Smooth muscle cell (in vitro differentiated cells): ENCODE measurements around the gene PRKCQ. TPM values are rescaled to one million over a fixed set of nuclear protein-coding genes. Genes with fewer than 3 reads are reported as not detected.

Experiments
- DNase-seq: peaks from one replicate; lab custom pipeline; 2025; ENCODE audit not compliant: unreplicated experiment; lab: John Stamatoyannopoulos, UW
- H2AFZ ChIP-seq: fragments of 200-600 bp; sonication (generic); 2 replicates; pipeline ENCODE4 v1.6.0; 2016; ENCODE audit warnings: antibody characterized with exemption, low read depth, mild to moderate bottlenecking
- H3F3A ChIP-seq: fragments of 200-600 bp; sonication (generic); 2 replicates; pipeline ENCODE4 v1.6.0; 2017; ENCODE audit warnings: antibody characterized with exemption, low read depth
- H3K27ac ChIP-seq: fragments of 200-600 bp; sonication (generic); 2 replicates; pipeline ENCODE4 v1.5.1; 2016; ENCODE audit warnings: low read depth, mild to moderate bottlenecking
- H3K27me3 ChIP-seq: fragments of 200-600 bp; sonication (generic); 2 replicates; pipeline ENCODE4 v1.6.1; 2016; ENCODE audit warnings: low read depth, mild to moderate bottlenecking
- H3K36me3 ChIP-seq: fragments of 200-600 bp; sonication (generic); 2 replicates; pipeline ENCODE4 v1.5.1; 2016; ENCODE audit warnings: low read depth
- H3K4me1 ChIP-seq: fragments of 200-600 bp; sonication (generic); 2 replicates; pipeline ENCODE4 v1.5.1; 2016; ENCODE audit warnings: low read depth
- H3K4me2 ChIP-seq: fragments of 200-600 bp; sonication (generic); 2 replicates; pipeline ENCODE4 v1.6.0; 2016; ENCODE audit warnings: mild to moderate bottlenecking
- H3K4me3 ChIP-seq: fragments of 200-600 bp; sonication (generic); 2 replicates; pipeline ENCODE4 v1.5.1; 2016; ENCODE audit warnings: mild to moderate bottlenecking
- H3K79me2 ChIP-seq: fragments of 200-600 bp; sonication (generic); 2 replicates; pipeline ENCODE4 v1.6.0; 2016; ENCODE audit warnings: low read depth, mild to moderate bottlenecking
- H3K9ac ChIP-seq: fragments of 200-600 bp; sonication (generic); 2 replicates; pipeline ENCODE4 v1.6.0; 2016; ENCODE audit warnings: low read depth
- H3K9me3 ChIP-seq: fragments of 200-600 bp; sonication (generic); replicated peaks from 2 replicates; pipeline ENCODE4 v1.5.1; 2016; ENCODE audit warnings: low read depth
- H4K20me1 ChIP-seq: fragments of 200-600 bp; sonication (generic); 2 replicates; pipeline ENCODE4 v1.6.0; 2016; ENCODE audit warnings: low read depth
- CTCF ChIP-seq: fragments of 200-600 bp; sonication (generic); IDR thresholded peaks from 2 replicates; pipeline ENCODE4 v1.5.1; 2017; ENCODE audit warnings: borderline replicate concordance, mild to moderate bottlenecking, antibody characterized with exemption; ENCODE audit not compliant: insufficient read depth, poor library complexity, severe bottlenecking
- WGBS: methylation state at CpG from one replicate; pipeline ENCODE4 v1.1.7; 2016; ENCODE audit warnings: low lambda C conversion rate; 5-methylcytosine and 5-hydroxymethylcytosine counted together
- polyA plus RNA-seq: library from polyadenylated mRNA; unstranded; fragments of >200 nt; fragmentation: Nextera tagmentation; extraction: Ambion mirVana; gene quantifications from 2 replicates; pipeline ENCODE4 v1.2.1, GENCODE V29; 2016
- total RNA-seq: library from RNA; depleted of rRNA; stranded (reverse); fragments of >200 nt; gene quantifications from 2 replicates; pipeline ENCODE4 v1.2.3, GENCODE V29; 2014

PRKCQ gene
- total and polyA plus RNA-seq, 2 experiments from 2014 or later: 0.27 to 0.38 TPM

DNA sequence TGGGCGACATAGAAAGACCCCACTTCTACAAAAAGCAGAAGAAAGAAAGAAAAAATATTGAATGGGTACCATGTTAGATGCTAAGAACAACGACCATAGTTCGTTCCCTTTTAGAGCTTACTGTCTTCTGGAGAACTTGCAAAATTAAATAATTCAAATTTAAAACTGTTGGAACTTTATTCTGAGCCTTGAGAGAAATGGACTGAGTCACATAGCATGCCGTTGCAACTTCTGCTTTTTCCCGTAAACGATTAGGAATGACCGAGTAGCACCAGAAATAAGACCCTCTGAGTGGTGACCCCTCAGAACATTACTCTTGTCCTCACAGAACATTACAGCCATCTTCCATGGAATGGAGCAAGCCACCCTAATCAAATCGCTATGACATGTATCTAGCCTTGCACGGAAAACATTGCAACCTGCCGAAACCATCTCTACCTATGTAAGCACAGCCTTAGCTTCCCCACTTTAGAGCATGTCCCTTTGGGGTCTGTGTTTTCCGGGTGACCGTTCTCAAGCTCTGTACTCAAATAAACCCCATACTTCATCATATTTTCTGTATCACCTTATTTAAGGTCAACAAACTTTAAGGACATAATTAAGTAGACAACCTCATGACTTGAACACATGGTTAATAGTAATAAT lies 179.1 kb downstream of the PRKCQ start:
- WGBS: 88% methylated on average over 12 of the region's 12 CpGs
- Histone ChIP-seq H3K27ac (peak overlapping the region; percentile 58), H3K27me3 (no peaks in the 10 kb centered on the region), H3F3A (no peaks in the 10 kb centered on the region), H4K20me1 (no peaks in the 10 kb centered on the region), H3K9me3 (no peaks in the 10 kb centered on the region), H3K4me1 (peaks cover 4% of the 10 kb centered on the region), H3K9ac (no peak overlapping the region), H2AFZ (no peak overlapping the region), H3K79me2 (no peaks in the 10 kb centered on the region), H3K4me3 (peak overlapping the region; percentile 49), H3K36me3 (no peaks in the 10 kb centered on the region), H3K4me2 (peak overlapping the region; percentile 84)
- no peak for TF ChIP-seq CTCF
- no peak for DNase-seq

- Histone ChIP-seq H3K4me3 (no peak overlapping the region), H3K4me2 (no peak overlapping the region), H3K79me2 (no peaks in the 10 kb centered on the region), H3K4me1 (peaks cover 4% of the 10 kb centered on the region), H3K36me3 (no peaks in the 10 kb centered on the region), H3K27ac (no peak overlapping the region), H4K20me1 (no peaks in the 10 kb centered on the region), H3K27me3 (no peaks in the 10 kb centered on the region), H3F3A (no peaks in the 10 kb centered on the region), H2AFZ (no peak overlapping the region), H3K9me3 (no peaks in the 10 kb centered on the region), H3K9ac (no peak overlapping the region)
- no peak for DNase-seq
- WGBS: 81% methylated on average over 7 of the region's 7 CpGs
- TF ChIP-seq CTCF: no peak
Observed at GRCh38 chr10:6400331-6400730, 179.7 kb downstream of the PRKCQ start.

GRCh38 chr10:6399879-6400278 lies 180.2 kb downstream of the PRKCQ start:
- no peak for TF ChIP-seq CTCF

GRCh38 chr10:6399231-6399741 lies 180.8 kb downstream of the PRKCQ start:
- 52% methylated on average over 5 of the region's 5 CpGs for WGBS
- H3K79me2 ChIP-seq: no peaks in the 10 kb centered on the region

More at GRCh38 chr10:6399879-6400278, 180.2 kb downstream of the PRKCQ start:
- WGBS: 92% methylated on average over 8 of the region's 8 CpGs
- Histone ChIP-seq H2AFZ (no peak overlapping the region), H3F3A (no peaks in the 10 kb centered on the region), H3K79me2 (no peaks in the 10 kb centered on the region), H3K36me3 (no peaks in the 10 kb centered on the region), H3K4me3 (no peak overlapping the region), H3K27me3 (no peaks in the 10 kb centered on the region), H3K4me2 (no peak overlapping the region), H3K9me3 (no peaks in the 10 kb centered on the region), H3K9ac (no peak overlapping the region), H4K20me1 (no peaks in the 10 kb centered on the region), H3K4me1 (peaks cover 4% of the 10 kb centered on the region), H3K27ac (no peak overlapping the region)
- DNase-seq: no peak

More at GRCh38 chr10:6399231-6399741, 180.8 kb downstream of the PRKCQ start:
- Histone ChIP-seq H3K4me2 (no peak overlapping the region), H3K27me3 (no peaks in the 10 kb centered on the region), H3K36me3 (no peaks in the 10 kb centered on the region), H3F3A (no peaks in the 10 kb centered on the region), H3K9me3 (no peaks in the 10 kb centered on the region), H2AFZ (no peak overlapping the region), H4K20me1 (no peaks in the 10 kb centered on the region), H3K4me3 (no peak overlapping the region), H3K4me1 (peaks cover 4% of the 10 kb centered on the region), H3K27ac (no peak overlapping the region), H3K9ac (no peak overlapping the region)
- no peak for TF ChIP-seq CTCF
- no peak for DNase-seq
